Prostate gland (tissue), 2 donors: ENCODE measurements around the gene CHD3.

ENCODE experiments used
- CTCF ChIP-seq, 4 experiments: fragments of 200-600 bp in 2 of 4; fragments of 450-650 bp in 2 of 4; sonication (generic) in 2 of 4; IDR thresholded peaks; 1 replicate in 3 of 4; 2 replicates in 1 of 4; pipeline ENCODE4 v1.5.1; 2016 to 2019; ENCODE audit warnings: antibody characterized with exemption in 4 of 4, mild to moderate bottlenecking in 2 of 4, moderate library complexity in 2 of 4
- POLR2A ChIP-seq: fragments of 450-650 bp; IDR thresholded peaks from one replicate; pipeline ENCODE4 v1.6.1; 2016; ENCODE audit warnings: antibody characterized with exemption, mild to moderate bottlenecking

GRCh38 chr17:7893187-7893880 is 4.7 kb downstream of the CHD3 start:
- TF ChIP-seq POLR2A (no peak), CTCF (IDR thresholded peaks at IDR 0.05) (no peak)
